HL-60/S4 treated with retinoic acid at 250 ng/mL for 4 days and 3 days (cell line): ENCODE results near the gene S1PR1.
"Not testable (repeated sequence)": the region's sequence is repeated elsewhere in the genome, so short reads cannot be mapped to it uniquely, and the experiment has no call there.

Experiments used
- in situ Hi-C: fragments of 300-500 bp; cut with MboI; formaldehyde crosslinking; loops from 2 replicates; pipeline ENCODE4 v1.7.0; 2022; ENCODE audit warnings: low sequenced_read_pairs

S1PR1 gene

DNA sequence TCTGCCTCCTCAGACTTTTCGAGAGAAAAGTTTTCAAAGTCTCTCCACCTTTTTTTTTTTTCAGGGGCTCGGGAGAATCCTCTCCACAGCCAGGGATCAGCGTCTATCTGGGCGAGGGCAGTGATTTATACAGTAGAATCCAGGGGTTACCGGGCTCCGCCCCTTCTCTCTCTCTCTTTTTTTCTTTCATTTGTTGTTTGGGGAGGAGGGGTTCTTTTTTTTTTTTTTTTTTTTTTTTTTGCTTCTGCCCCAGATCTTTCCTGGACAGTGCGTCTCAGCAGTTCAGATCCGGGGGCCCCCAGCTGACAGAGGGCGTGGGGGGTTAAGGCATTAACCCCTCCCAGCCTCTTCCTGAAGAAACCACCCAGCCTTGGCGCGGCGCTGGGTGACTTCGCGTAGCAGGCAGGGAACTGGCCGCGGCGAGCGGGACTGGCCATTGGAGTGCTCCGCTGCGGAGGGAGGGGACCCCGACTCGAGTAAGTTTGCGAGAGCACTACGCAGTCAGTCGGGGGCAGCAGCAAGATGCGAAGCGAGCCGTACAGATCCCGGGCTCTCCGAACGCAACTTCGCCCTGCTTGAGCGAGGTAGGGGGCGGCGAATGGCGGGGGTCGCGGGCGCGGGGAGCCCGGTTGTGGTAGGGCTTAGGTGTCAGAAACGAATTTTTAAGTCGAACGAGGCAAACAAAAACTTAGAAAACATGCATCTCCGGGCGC is at the start of gene S1PR1:
Gene S1PR1, plus strand, starts transcription at position 504 of the 713 bp plus-strand sequence. CDS start 1,966 bp downstream, outside the sequence.
- in situ Hi-C loops: no loop called here

DNA sequence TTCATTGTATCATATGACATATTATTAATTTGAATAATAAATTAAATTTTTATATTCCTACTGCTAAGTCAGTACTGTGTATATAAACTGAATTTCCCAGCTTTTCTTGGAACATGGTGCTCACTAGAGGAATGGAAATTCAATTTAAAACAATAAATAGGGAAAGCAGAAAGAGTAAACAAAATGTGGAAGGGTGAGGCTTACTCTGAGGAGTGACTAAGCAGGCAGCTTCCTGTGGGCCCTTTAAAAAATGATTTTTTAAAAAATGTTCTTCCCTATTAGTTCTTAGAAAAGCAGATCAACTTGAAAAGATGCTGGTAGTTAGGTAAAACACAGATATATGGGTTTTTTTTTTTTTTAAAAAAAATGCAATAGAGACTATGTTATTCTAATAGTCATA is 49.5 kb upstream of the S1PR1 start:
- in situ Hi-C loops: no loop called here

DNA sequence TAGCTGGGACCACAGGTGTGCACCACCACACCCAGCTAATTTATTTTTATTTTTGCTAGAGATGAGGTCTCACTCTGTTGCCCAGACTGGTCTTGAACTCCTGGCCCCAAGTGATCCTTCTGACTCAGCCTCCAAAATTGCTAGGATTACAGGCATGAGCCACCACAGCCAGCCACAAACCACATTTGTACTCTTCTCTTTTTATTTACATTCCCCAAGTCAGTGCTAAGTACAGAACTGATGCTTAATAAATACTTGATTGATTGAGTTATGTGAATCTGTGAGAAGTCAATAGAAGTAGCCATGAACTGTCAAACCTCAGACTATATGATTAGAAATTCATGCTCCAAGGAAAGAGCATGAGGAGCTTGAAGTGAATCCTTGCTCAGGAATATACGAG is 48.5 kb upstream of the S1PR1 start:
- in situ Hi-C loops: no loop called here

DNA sequence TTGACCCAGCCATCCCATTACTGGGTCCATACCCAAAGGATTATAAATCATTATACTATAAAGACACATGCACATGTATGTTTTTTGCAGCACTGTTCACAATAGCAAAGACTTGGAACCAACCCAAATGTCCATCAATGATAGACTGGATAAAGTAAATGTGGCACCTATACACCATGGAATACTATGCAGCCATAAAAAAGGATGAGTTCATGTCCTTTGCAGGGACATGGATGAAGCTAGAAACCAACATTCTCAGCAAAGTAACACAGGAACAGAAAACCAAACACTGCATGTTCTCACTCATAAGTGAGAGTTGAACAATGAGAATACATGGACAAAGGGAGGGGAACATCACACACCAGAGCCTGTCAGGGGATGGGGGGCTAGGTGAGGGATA is 47.9 kb upstream of the S1PR1 start:
- in situ Hi-C loops: not testable (repeated sequence)

DNA sequence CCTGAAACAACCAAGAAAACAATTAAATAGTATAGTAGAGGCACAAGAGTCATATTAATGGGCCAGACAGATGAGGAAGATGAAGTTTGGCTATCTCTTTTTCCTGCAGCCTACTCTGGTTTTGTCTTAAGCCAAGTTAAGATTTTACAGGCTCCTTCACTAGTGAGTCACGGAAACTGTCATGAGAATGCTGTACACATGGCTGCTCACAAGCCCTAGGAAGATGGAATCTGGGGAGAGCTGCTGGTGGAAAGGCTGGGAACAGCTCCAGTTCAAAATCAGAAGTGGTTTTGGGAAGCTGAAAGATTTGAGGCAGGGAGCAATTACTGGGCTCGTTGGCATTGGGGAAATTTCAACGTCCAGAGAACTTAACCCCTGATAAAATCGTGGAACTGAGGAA is 46.4 kb upstream of the S1PR1 start:
- in situ Hi-C loops: no loop called here

DNA sequence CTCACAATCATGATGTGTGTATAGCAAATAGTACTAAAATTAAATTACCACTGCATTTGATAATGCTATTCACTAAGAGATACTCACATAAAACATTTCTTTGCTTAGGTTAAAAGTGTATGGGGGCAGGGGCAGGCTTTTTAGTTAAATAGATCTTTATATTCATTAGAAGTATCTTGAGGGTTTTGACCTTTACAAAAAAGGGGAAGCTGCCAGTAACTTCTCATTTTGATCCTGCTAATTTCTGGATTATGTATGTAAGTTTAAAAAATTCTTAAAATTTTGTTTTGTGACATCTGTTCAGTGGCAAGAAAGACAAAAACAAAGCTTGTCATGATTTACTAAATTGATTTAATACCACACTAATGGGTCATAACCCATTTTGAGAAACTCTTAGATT is 45.8 kb upstream of the S1PR1 start:
- in situ Hi-C loops: no loop called here

DNA sequence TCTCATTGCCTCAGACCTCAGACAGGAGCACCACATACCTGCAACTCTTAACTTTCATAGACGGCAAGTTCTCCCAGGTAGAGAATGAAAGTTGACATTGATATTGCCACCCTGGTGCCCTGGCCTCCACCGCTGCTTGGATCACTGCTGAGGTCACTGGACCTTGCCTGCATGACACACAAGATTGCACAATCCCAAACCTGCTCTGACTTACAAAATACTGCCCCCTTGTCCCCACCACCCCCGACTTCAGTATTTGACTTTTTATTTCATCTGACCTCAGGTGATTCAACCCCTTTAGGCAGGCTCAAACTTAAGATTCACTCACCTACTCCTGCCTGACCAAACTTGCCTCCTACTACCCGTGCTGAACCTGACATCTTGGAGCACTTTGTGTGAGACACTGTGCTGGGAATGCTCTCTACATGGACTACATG is 43.1 kb upstream of the S1PR1 start:
- in situ Hi-C loops: no loop called here

DNA sequence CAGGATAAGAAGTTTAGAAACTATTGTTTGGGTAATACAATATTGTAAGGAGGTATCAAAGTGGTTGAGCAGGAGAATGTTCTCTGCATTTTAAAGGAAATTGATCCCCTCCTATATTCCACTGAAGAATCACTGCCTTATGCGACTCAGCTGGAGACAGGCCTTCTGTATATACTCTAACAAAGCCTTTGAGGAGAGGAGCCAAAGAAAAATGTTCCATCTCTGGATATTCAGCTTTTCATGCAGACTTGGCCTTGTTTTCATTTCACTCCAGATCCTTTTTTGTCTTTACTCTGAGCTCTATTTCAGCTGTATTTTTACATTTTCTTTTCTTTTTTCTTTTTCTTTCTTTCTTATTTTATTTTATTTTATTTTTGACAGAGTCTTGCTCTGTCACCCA is 42.1 kb upstream of the S1PR1 start:
- in situ Hi-C loops: no loop called here

DNA sequence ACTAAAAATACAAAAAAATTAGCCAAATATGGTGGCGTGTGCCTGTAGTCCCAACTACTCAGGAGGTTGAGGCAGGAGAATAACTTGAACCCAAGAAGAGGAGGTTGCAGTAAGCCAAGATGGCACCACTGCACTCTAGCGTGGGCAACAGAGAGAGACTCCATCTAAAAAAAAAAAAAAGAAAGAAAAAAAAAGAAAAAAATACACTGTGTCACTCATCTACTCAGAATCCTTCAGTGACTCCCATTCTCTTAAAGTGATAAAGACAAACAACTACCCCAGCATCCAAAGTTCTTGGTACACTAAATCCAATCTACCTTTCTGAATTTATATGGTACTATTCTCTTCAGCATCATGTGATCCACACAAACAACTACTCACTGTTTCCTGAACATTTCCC is 40.2 kb upstream of the S1PR1 start:
- in situ Hi-C loops: no loop called here

DNA sequence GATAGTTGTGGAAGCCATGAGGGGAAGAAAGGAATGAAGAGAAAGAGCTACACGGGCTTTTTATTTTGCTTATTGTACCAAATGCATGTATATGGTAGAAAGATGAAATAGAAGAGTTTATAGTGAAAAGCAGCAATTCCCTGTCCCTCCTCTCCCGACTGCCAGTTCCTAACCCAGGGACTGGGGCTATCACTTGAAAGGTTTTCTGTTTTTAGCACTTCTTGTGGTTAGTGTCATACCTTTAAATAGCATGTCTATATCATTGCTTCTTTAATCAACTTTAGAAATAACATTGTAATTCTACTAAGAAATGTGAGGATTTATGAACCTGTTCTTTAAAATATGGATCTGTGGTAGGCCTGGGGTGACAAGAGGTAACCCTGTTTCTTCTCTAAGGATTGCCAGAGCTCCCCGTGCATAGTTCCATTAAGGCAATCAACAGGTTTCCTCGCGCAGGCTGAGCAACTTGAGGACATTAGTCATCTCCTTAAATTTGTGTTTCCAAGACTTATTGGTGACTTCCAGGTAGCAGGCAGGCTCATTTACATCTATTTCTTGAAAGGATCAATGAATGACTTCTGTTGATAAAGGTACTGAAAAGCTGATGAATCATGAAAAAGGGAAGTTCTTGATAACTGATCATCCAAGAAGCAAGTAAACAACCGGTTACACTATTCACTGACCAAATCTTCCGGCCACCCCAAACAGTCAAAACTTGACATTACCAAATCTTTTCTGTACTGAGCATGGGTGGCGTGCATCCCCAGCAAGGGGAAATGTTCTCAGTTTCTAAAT is 37.8 kb upstream of the S1PR1 start:
- in situ Hi-C loops: no loop called here

DNA sequence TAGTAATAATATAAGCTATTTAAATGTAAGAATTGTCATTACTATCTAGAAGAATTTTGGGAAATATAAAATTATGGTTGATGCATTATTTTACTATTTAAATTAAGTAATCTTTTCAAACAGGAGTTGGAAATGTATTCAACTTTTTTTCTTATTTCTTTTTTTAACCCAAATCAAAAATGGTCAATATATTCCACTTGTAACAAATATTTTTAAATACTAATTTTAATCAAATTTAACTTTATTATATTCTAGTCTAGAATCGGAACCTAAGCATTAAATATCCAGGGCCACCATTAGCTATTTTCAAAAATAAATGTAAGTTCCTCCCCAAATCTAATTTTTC is 37.2 kb upstream of the S1PR1 start:
- in situ Hi-C loops: no loop called here

DNA sequence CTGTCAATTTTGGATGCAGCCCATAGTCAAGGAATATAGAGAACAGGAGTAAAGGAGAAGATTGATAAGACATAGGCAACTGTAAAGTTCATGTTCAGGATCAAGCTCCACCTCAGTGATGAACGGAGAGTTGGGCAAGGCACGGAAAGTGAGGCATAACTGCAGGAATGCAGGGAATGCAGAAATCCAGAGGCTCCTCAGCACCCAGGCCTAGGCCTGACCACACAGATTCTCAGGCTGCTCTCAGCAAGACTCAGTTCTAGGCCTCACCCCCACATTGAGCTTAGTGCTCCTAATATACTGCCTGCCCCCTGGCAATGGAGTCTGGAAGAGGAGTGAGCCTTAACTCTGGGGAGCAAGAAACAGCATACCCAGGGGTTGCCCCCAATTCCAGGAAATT is 36.3 kb upstream of the S1PR1 start:
- in situ Hi-C loops: no loop called here

DNA sequence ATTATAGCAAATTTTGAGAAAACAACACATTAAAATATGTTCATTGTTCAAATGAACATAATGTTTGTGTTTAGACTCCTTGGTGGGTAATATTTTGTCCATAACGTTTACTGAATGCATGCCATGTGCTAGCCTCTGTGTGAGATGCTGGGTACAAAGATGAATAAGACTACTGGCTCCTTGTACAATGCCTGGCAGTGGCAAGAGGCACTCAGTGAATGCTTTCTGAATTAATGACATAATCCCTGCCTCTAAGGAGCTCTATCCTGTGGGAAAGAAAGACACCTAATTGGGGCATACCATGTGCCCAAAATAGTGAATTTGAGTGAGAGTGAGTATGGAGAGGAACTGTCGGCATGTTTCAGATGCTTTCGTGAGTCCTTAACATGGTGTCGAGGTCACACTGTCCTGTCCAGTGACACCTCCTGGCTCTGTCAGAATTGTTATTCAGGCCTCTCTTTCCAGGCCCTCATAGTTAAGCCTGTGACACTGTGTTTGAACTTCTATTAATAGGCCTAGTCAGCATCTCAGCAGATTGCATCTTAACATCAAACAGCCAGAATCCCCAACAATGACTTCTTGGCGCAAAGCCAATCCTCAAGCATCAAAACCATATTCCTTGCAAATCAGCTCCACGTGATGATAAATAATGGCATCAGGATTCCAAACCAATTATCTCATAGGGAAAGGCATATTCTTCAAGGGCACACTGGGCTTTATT is 32.8 kb upstream of the S1PR1 start:
- in situ Hi-C loops: no loop called here

DNA sequence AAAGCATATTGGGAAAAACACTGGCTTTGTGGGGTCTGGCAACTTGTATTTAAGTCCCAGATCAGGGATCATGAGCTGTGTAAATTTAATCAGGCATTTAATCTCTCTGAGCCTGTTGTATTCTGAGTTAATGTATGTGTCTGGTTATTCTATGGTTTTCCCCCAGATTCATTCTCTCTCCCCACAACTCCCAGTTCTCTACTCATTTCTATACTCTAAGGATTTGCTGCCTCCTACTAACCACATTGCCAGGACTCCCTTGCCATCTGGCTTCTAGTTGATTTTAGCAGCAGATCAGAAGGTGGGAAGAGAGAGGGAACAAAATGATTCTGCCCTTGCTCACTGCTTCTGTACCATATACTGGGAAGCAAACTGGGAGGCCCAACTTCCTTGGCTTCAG is 31.4 kb upstream of the S1PR1 start:
- in situ Hi-C loops: no loop called here

DNA sequence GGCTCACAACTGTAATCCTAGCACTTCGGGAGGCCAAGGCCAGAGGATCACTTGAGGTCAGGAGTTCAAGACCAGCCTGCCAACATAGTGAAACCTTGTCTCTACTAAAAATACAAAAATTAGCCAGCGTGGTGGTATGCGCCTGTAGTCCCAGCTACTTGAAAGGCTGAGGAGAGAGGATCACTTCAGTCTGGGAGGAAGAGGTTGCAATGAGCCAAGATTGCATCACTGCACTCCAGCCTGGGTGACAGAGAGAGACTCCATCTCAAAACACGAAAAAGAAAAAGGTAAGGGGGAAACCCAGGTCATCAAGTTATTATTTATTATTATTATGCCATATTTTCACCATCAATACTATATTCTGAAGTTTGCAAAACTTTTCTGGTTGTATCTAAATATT is 30.7 kb upstream of the S1PR1 start:
- in situ Hi-C loops: not testable (repeated sequence)

DNA sequence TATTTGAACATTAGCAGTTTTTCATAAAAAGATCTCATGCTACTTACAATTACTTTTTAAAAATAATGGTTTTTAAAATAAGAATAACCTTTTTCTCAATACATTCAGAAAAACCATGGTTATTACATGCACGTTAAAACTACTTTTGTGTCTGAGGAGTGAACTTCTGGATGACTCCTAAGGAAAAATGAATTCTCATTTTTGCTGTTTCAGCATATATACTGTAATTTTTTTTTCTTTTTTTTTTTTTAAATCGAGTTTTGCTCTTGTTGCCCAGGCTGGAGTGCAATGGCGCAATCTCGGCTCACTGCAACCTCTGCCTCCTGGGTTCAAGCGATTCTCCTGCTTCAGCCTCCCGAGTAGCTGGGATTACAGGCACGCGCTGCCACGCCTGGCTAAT is 29.5 kb upstream of the S1PR1 start:
- in situ Hi-C loops: not testable (repeated sequence)

DNA sequence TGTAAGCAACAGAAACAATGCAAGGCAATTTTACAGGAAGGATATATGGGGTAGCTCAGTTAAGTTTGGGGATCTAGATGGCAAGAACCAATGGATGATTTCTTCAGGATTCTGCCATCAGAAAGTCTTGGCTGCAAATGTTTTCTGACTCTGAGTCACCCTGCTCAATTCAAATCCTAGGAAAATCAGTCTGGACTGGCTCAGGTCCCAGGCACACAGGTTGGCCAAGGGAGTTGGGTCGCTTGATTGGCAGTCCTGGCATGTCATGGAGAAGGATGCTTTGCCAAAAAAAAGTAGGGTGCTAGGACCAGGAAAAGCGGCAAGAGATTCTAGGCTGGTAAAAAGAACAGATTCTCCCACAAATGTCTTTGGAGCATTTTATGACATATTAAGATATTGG is 28.9 kb upstream of the S1PR1 start:
- in situ Hi-C loops: no loop called here

DNA sequence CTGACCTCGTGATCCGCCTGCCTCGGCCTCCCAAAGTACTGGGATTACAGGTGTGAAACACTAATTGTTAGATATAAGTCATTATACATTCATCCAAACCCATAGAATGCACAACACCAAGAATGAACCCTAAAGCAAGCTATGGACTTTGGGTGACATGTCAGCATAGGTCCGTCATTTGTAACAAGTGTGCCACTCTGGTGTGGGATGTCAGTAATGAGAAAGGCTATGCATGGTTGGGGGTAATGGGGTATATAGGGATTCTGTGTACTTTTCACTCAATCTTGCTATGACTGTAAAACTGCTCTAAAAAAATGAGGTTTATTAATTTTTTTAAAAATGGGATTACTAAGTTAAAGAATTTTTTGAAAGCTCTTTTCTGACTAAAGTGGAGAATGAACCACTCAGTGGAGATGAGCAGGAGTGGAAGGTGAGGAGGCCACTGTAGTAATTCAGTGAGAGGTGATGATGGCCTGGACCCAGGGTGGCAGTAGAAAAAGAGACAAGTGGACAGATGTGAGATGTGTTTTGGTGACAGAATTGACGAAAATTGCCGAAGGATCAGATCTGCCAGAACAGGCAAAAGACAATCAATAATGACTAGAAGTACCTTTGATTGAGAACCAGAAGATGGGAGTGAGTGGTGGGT is 21.3 kb upstream of the S1PR1 start:
- in situ Hi-C loops: no loop called here

DNA sequence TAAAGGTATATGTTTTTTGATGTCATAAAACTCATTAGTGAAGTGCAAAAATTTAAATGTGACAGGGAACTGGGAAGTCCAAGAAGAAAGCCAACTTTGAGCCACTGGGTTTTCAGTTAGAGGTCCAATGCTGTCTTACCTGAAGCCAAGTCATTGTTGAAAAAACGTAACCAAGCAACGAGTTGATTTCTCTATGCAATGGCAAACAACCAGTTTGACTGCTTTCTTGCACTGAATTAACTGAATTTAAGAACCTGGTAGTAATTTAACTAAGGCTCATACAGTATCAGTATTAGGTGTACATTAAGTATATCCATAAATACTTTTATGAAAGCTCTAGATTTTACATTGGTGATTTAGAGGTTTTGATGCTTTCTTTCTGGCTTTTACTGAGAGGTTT is 20.2 kb upstream of the S1PR1 start:
- in situ Hi-C loops: no loop called here

DNA sequence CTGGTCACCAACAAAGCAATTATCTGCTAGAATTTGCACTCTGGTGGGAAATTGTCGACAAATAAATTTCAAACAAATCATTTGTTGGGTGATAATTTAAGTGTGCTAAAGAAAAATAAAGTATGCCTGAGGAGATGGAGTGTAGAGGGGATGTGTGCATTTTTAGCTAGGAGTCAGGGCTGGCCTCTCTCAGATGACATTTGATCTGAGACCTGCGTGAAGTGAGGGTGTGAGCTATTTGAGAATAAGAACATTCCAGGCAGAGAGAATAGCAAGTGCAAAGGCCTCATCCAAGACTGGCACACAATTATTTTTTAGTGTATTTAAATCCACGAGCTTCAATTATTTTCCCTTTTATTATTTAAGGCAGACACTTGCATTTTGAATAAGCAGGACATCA is 19.7 kb upstream of the S1PR1 start:
- in situ Hi-C loops: no loop called here

DNA sequence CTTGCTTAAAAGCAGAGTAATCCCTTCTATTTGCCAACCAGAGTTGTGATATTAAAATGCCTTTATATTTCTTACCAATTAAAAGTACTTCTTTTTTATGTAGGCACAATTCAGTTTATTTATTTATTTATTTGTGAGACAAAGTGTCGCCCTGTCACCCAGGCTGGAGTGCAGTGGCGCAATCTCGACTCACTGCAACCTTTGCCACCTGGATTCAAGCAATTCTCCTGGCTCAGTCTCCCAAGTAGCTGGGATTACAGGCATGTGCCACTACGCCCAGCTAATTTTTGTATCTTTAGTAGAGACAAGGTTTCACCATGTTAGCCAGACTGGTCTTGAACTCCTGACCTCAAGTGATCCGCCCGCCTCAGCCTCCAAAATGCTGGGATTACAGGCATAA is 17.9 kb upstream of the S1PR1 start:
- in situ Hi-C loops: not testable (repeated sequence)
